Activated CD4-positive, alpha-beta T cell treated with anti-CD3 and anti-CD28 coated beads for 1 hour (primary cell): ENCODE results near the gene NXPE4.
"Not testable (repeated sequence)": the region's sequence is repeated elsewhere in the genome, so short reads cannot be mapped to it uniquely, and the experiment has no call there.

Experiments
- DNase-seq: peaks from one replicate; pipeline ENCODE4 v3.0.0-alpha.2; 2020

NXPE4 gene

DNA sequence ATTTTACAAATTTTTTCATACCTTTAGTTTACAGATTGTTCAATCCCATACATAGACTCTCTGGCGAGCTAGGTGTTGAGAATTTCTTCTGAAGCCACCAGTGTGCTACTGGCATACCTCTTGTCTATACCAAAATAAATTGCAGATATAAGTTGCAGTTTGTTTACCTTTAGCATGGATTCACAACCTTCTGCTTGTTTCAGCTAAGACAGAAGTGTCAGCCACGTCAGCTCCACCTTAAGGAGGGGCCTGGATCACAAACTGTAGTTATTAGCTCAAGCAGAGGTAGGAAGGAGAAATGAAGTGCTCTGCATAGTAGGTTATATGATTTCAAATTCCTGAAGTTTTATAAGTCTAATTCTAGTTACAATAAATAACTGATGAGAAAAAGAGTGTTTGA lies at the start of gene NXPE4:
Gene NXPE4 (minus strand): TSS at position 216 of the 400 bp plus-strand sequence. CDS start 1,027 bp downstream, outside the sequence.
- no peak for DNase-seq

DNA sequence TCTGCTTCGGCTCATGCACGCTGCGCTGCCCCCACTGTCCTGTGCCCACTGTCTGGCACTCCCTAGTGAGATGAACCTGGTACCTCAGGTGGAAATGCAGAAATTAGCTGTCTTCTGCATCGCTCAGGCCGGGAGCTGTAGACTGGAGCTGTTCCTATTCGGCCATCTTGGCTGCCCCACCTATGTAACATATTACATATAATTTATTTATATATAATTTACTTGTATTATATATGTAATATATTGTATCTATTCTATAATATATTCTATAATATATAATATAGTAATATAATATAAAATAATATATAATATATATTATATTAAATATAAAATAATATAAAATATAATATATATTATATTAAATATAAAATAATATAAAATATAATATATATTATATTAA lies 43.9 kb upstream of the NXPE4 start:
- DNase-seq = not testable (repeated sequence)

GRCh38 chr11:114631445-114631965 lies 35.9 kb upstream of the NXPE4 start:
- not testable (repeated sequence) for DNase-seq

DNA sequence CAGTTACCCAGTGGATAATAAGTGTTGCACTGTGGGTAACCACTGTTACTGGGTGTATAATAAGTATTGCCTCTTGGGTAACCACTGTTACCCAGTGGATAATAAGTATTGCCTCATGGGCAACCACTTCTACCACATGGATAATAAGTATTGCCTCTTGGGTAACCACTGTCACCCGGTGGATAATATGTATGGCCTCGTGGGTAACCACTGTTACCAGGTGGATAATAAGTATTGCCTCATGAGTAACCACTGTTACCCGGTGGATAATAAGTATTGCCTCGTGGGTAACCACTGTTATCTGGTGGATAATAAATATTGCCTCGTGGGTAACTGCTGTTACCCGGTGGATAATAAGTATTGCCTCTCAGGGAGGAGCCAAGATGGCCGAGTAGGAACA lies 29.7 kb upstream of the NXPE4 start:
- DNase-seq = no peak

DNA sequence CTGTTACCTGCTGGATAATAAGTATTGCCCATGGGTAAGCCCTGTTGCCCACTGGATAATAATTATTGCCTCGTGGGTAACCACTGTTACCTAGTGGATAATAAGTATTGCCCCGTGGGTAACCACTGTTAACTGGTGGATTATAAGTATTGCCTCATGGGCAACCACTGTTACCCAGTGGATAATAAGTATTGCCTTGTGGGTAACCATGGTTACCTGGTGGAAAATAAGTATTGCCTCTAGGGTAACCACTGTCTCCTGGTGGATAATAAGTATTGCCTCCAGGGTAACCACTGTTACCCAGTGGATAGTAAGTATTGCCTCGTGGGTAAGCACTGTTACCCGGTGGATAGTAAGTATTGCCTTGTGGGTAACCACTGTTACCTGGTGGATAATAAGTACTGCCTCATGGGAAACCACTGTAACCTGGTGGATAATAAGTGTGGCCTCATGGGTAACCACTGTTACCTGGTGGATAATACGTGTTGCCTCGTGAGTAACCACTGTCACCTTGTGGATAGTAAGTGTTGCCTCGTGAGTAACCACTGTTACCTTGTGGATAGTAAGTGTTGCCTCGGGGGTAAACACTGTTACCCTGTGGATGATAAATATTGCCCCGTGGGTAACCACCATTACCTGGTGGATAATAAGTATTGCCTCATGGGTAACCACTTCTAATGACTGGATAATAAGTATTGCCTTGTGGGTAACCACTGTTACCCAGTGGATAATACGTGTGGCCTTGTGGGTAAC lies 29.0 kb upstream of the NXPE4 start:
- no peak for DNase-seq

DNA sequence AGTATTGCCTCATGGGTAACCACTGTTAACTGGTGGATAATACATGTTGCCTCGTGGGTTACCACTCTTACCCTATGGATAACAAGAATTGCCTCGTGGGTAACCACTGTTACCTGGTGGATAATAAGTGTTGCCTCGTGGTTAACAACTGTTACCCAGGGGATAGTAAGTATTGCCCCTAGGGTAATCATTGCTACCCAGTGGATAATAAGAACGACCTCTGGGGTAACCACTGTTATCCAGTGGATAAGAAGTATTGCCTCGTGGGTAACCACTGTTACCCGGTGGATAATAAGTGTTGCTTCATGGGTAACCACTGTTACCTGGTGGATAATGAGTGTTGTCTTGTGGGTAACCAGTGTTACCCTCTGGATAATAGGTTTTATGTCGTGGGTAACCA lies 28.1 kb upstream of the NXPE4 start:
- DNase-seq = no peak

DNA sequence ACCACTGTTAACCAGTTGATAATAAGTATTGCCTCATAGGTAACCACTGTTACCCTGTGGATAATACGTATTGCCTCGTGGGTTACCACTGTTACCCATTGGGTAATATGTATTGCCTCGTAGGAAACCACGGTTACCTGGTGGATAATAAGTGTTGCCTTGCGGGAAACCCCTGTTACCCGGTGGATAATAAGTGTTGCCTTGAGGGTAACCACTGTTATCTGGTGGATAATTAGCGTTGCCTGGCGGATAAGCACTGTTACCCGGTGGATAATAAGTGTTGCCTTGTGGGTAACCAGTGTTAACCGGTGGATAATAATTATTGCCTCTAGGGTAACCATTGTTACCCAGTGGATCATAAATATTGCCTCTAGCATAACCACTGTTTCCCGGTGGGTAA lies 27.3 kb upstream of the NXPE4 start:
- DNase-seq = no peak

DNA sequence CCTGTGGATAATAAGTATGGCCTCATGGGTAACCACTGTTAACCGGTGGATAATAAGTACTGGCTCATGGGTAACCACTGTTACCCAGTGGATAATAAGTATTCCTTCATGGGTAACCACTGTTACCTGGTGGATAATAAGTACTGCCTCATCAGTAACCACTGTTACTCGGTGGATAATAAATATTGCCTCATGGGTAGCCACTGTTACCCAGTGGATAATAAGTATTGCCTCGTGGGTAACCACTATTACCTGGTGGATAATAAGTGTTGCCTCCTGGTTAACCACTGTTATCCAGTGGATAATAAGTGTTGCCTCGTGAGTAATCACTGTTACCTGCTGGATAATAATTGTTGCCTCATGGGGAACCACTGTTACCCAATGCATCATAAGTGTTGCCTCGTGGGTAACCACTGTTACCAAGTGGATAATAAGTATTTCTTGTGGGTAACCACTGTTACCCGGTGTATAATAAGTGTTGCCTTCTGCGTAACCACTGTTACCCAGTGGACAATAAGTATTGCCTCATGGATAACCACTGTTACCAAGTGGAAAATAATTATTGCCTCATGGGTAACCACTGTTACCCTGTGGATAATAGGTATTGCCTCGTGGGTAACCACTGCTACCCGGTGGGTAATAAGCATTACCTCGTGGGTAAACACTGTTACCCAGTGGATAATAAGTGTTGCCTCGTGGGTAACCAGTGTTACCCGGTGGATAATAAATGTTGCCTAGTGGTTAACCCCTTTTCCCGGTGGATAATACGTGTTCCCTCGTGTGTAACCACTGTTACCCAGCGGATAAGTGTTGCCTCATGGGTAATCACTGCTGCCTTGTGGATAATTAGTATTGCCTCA lies 26.6 kb upstream of the NXPE4 start:
- no peak for DNase-seq

DNA sequence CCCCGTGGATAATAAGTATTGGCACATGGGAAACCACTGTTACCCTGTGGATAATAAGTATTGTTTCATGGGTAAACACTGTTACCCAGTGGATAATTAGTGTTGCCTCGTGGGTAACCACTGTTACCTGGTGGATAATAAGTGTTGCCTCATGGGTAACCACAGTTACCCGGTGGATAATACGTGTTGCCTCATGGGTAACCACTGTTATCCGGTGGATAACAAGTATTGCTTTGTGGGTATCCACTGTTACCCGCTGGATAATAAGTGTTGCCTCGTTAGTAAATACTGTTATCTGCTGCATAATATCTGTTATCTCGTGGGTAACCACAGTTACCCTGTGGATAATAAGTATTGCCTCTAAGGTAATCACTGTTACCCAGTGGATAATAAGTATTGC lies 25.5 kb upstream of the NXPE4 start:
- DNase-seq = no peak

- DNase-seq = no peak
These were observed 24.1 kb upstream of the NXPE4 start for GRCh38 chr11:114619659-114620173.

GRCh38 chr11:114618139-114618538 lies 22.6 kb upstream of the NXPE4 start:
- no peak for DNase-seq

DNA sequence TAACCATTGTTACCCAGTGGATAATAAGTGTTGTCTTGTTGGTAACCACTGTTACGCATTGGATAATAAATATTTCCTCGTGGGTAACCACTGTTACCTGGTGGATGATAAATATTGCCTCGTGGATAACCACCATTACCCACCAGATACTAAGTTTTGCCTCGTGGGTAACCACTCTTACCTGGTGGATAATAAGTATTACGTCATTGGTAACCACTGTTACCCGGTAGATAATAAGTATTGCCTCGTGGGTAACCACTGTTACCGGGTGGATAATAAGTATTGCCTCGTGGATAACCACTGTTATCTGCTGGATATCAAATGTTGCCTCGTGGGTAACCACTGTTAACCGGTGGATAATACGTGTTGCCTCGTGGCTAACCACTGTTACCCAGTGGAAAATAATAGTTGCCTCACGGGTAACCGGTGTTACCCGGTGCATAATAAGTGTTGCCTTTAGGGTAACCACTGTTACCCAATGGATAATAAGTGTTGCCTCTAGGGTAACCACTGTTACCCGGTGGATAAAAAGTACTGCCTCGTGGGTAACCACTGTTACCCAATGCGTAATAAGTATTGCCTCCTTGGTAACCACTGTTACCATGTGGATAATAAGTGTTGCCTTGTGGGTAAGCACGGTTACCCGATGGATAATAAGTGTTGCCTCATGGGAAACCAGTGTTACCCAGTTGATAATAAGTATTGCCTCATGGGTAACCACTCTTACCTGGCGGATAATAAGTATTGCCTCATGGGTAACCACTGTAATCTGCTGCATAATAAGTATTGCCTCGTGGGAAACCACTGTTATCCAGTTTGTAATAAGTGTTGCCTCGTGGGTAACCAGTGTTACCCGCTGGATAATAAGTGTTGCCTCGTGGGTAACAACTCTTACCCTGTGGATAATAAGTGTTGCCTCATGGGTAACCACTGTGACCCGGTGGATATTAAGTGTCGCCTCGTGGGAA lies 21.9 kb upstream of the NXPE4 start:
- DNase-seq = no peak

DNA sequence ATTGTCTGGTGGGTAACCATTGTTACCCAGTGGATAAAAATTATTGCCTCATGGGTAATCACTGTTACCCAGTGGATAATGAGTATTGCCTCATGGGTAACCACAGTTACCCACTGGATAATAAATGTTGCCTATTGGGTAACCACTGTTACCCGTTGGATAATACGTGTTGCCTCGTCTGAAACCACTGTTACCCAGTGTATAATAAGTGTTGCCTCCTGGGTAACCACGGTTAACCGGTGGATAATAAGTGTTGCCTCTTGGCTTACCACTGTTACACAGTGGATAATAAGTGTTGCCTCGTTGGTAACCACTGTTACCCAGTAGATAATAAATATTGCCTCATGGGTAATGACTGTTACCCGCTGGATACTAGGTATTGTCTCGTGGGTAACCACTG lies 20.9 kb upstream of the NXPE4 start:
- DNase-seq = no peak

DNA sequence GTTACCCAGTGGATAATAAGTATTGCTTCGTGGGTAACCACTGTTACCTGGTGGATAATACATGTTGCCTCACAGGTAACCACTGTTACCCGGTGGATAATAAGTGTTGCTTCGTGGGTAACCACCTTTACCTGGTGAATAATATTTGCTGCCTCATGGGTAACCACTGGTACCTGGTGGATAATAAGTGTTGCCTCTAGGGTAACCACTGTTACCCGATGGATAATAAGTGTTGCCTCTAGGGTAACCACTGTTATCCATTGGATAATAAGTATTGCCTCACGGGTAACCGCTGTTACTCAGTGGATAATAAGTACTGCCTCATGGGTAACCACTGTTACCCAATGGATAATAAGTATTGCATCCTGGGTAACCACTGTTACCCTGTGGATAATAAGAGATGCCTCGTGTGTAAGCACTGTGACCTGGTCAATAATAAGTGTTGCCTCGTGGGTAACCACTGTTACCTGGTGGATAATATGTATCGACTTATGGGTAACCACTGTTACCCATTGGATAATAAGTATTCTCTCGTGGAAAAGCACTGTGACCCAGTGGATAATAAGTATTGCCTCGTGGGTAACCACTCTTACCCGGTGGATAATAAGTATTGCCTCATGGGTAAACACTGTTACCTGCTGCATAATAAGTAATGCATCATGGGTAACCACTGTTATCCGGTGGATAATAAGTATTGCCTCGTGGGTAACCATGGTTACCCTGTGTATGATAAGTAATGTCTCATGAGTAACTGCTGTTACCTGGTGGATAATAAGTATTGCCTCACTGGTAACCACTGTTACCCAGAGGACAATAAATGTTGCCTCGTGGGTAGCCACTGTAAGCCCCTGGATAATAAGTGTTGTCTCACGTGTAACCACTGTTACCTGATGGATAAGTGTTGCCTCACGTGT lies 20.1 kb upstream of the NXPE4 start:
- DNase-seq = no peak

DNA sequence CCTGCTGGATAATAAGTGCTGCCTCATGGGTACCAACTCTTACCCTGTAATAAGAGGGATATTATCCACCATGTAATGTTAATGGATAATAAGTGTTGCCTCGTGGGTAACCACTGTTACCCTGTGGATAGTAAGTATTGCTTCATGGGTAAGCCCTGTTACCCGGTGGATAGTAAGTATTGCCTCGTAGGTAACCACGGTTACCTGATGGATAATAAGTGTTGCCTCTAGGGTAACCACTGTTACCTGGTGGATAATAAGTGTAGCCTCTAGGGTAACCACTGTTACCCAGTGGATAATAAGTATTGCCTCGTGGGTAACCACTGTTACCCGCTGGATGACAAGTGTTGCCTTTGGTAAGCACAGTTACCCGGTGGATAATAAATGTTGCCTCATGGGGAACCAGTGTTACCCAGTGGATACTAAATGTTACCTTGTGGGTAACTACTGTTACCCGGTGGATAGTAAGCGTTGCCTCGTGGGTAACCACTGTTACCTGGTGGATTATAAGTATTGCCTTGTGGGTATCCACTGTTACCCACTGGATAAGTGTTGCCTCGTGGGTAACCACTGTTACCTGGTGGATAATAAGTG lies 18.6 kb upstream of the NXPE4 start:
- DNase-seq = no peak

DNA sequence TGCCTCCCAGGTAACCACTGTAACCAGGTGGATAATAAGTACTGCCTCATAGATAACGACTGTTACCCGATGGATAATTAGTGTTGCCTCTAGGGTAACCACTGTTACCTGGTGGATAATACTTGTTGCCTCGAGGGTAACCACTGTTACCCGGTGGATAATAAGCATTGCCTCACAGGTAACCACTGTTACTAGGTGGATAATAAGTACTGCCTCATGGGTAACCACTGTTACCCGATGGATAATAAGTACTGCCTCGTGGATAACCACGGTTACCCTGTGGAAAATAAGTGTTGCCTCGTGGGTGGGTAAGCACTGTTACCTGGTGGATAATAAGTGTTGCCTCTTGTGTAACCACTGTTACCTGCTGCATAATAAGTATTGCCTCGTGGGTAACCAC lies 17.5 kb upstream of the NXPE4 start:
- not testable (repeated sequence) for DNase-seq

DNA sequence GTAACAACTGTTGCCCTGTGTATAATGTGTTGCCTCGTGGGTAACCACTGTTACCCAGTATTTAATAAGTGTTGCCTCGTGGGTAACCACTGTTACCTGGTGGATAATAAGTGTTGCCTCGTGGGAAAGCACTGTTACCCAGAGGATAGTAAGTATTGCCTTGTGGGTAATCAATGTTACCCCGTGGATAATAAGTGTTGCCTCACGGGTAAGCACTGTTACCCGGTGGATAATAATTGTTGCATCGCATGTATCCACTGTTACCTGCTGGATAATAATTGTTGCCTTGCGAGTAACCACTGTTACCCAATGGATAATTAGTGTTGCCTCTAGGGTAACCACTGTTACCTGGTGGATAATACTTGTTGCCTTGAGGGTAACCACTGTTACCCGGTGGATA lies 17.1 kb upstream of the NXPE4 start:
- DNase-seq = no peak

DNA sequence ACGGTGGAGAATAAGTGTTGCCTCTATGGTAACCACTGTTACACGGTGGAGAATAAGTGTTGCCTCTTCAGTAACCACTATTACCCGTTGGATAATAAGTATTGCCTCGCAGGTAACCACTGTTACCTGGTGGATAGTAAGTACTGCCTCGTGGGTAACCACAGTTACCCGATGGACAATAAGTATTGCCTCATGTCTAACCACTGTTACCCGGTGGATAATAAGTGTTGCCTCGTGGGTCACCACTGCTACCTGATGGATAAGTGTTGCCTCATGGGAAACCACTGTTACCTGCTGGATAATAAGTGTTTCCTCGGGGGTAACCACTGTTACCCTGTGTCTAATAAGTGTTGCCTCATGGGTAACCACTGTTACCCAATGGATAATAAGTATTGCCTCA lies 16.6 kb upstream of the NXPE4 start:
- DNase-seq = not testable (repeated sequence)

- no peak for DNase-seq
These were observed 15.7 kb upstream of the NXPE4 start for GRCh38 chr11:114610984-114611944.

GRCh38 chr11:114610550-114610949 lies 15.0 kb upstream of the NXPE4 start:
- no peak for DNase-seq
